Trophoblast cell (in vitro differentiated cells and primary cell): ENCODE results near the gene FAM20C.

Experiments used
- DNase-seq, 2 donors: peaks; one replicate each; pipeline ENCODE4 v3.0.0-alpha.2; 2016
- H2AFZ ChIP-seq: 2 replicates; pipeline ENCODE4 v1.6.1; 2013; ENCODE audit warnings: low read length, moderate library complexity, mild to moderate bottlenecking; ENCODE audit not compliant: insufficient read depth, poor library complexity
- H2AK5ac ChIP-seq: 2 replicates; pipeline ENCODE4 v1.6.1; 2013; ENCODE audit warnings: mild to moderate bottlenecking, low read length
- H2BK120ac ChIP-seq: 2 replicates; pipeline ENCODE4 v1.6.1; 2013; ENCODE audit warnings: low read length, mild to moderate bottlenecking, moderate library complexity; ENCODE audit not compliant: insufficient read depth, poor library complexity
- H2BK12ac ChIP-seq: 2 replicates; pipeline ENCODE4 v1.6.1; 2013; ENCODE audit warnings: mild to moderate bottlenecking, low read length, moderate library complexity
- H2BK5ac ChIP-seq: 2 replicates; pipeline ENCODE4 v1.6.1; 2013; ENCODE audit warnings: low read length, low read depth, moderate library complexity, mild to moderate bottlenecking; ENCODE audit not compliant: poor library complexity
- H3K14ac ChIP-seq: 2 replicates; pipeline ENCODE4 v1.6.1; 2013; ENCODE audit warnings: mild to moderate bottlenecking, low read length
- H3K18ac ChIP-seq: 2 replicates; pipeline ENCODE4 v1.6.1; 2013; ENCODE audit warnings: mild to moderate bottlenecking, low read length
- H3K23ac ChIP-seq: 2 replicates; pipeline ENCODE4 v1.6.1; 2013; ENCODE audit warnings: low read length
- H3K27ac ChIP-seq: 2 replicates; pipeline ENCODE4 v1.5.1; 2013; ENCODE audit warnings: low read depth, mild to moderate bottlenecking, inconsistent platforms, low read length, moderate library complexity
- H3K27me3 ChIP-seq: 2 replicates; pipeline ENCODE4 v1.6.1; 2013; ENCODE audit warnings: inconsistent platforms, mild to moderate bottlenecking, low read length, moderate library complexity; ENCODE audit not compliant: insufficient read depth
- H3K36me3 ChIP-seq, 2 experiments: 1 replicate in 1 of 2; 2 replicates in 1 of 2; pipeline ENCODE4 v1.6.1; 2013; ENCODE audit warnings: low read length in 2 of 2, mild to moderate bottlenecking in 2 of 2, moderate library complexity in 1 of 2; ENCODE audit not compliant: insufficient read depth in 2 of 2, control insufficient read depth in 1 of 2
- H3K4ac ChIP-seq: 2 replicates; pipeline ENCODE4 v1.6.1; 2013; ENCODE audit warnings: low read depth, mild to moderate bottlenecking, low read length, moderate library complexity
- H3K4me1 ChIP-seq, 2 experiments: 1 replicate in 1 of 2; 2 replicates in 1 of 2; pipeline ENCODE4 v1.6.1; 2013; ENCODE audit warnings: low read length in 2 of 2, mild to moderate bottlenecking in 2 of 2, moderate library complexity in 1 of 2; ENCODE audit not compliant: insufficient read depth in 2 of 2, control insufficient read depth in 1 of 2
- H3K4me2 ChIP-seq: 2 replicates; pipeline ENCODE4 v1.6.1; 2013; ENCODE audit warnings: inconsistent platforms, mild to moderate bottlenecking, low read length, moderate library complexity
- H3K4me3 ChIP-seq: 2 replicates; pipeline ENCODE4 v1.5.1; 2013; ENCODE audit warnings: mild to moderate bottlenecking, low read depth, low read length, inconsistent platforms
- H3K79me1 ChIP-seq: one replicate; pipeline ENCODE4 v1.6.1; 2013; ENCODE audit warnings: low read length
- H3K79me2 ChIP-seq: 2 replicates; pipeline ENCODE4 v1.6.1; 2013; ENCODE audit warnings: low read length, mild to moderate bottlenecking; ENCODE audit not compliant: control insufficient read depth, insufficient read depth, poor library complexity
- H3K9ac ChIP-seq: 2 replicates; pipeline ENCODE4 v1.6.1; 2013; ENCODE audit warnings: mild to moderate bottlenecking, low read length
- H3K9me3 ChIP-seq: 2 replicates; pipeline ENCODE4 v1.6.1; 2013; ENCODE audit warnings: low read depth, mild to moderate bottlenecking, control low read depth, inconsistent platforms, low read length; ENCODE audit not compliant: insufficient read depth
- H4K12ac ChIP-seq: 2 replicates; pipeline ENCODE4 v1.6.1; 2013; ENCODE audit warnings: low read depth, mild to moderate bottlenecking, low read length, moderate library complexity
- H4K8ac ChIP-seq: 2 replicates; pipeline ENCODE4 v1.6.1; 2013; ENCODE audit warnings: low read depth, mild to moderate bottlenecking, low read length, moderate library complexity
- H4K91ac ChIP-seq: one replicate; pipeline ENCODE4 v1.6.1; 2013; ENCODE audit warnings: low read depth, mild to moderate bottlenecking, low read length, moderate library complexity
- WGBS: extraction: QIAGEN DNeasy Blood & Tissue Kit; methylation state at CpG from one replicate; pipeline ENCODE4 v1.1.7; 2013; ENCODE audit warnings: missing lambda C conversion rate; ENCODE audit not compliant: insufficient read length, insufficient coverage; ENCODE audit errors: extremely low coverage; 5-methylcytosine and 5-hydroxymethylcytosine counted together

FAM20C gene

GRCh38 chr7:234708-235553, 42.6 kb downstream of the FAM20C start:
- Histone ChIP-seq H3K79me1 (peaks cover 5% of the 10 kb centered on the region), H2BK120ac (no peak overlapping the region), H3K79me2 (no peaks in the 10 kb centered on the region), H3K4me2 (no peak overlapping the region), H2AK5ac (no peak overlapping the region), H3K14ac (peak overlapping the region; percentile 20), H4K91ac (no peak overlapping the region), H3K27ac (no peak overlapping the region), H4K8ac (no peak overlapping the region), H3K4me3 (no peak overlapping the region), H3K4ac (no peak overlapping the region), H3K36me3 (no peaks in the 10 kb centered on the region), H3K18ac (no peak overlapping the region), H3K4me1 (peaks cover 16 to 17% of the 10 kb centered on the region in 2 experiments), H4K12ac (no peak overlapping the region), H2BK12ac (no peak overlapping the region), H3K9me3 (no peaks in the 10 kb centered on the region), H2AFZ (peak overlapping the region; percentile 1), H3K9ac (no peak overlapping the region), H2BK5ac (no peak overlapping the region), H3K23ac (no peak overlapping the region), H3K27me3 (no peaks in the 10 kb centered on the region)
- peak; percentile 89 to 92 for DNase-seq
- no CpG with 5 or more reads among the region's 28 CpGs for WGBS

DNA sequence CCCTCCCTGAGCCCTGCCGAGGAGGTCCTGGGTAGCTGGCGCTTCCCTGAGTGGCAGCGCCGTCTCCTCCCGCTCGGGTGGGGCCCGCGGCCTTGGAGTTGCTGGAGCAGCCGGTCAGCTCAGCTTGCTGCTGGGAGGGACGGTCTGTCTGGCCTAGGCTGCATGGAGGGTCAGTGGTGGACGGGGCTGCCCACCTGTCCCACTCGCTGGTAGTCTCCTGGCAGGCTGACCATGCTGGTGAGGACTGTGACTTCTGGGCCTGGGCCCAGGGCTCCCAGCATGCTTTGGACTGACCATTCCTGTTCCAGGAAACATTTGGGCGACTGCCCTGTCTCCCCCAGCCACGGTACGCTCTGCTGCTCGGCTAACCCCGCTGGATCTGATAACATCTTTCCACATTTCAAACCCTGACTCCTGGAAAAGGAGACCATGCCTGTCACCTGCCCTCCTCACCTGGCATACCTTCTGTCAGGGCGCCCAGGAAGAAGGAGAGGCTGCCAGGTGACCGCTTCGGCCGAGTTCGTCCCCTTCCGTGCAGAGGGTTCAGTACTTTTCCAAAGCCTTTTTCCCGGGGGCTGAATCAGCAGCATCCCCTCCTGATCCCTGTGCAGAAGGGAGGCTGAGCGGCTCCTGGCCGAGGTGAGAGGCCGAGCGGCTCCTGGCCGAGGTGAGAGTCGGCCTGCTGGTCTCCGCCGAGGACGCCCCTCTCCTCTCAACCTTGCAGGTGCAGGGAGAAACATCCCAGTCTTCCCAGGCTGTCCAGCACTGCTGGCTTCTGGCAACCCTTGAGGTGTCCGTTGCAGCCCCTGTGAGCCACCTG, 43.4 kb downstream of the FAM20C start:
- Histone ChIP-seq H3K4me3 (no peak overlapping the region), H3K36me3 (no peaks in the 10 kb centered on the region), H2BK12ac (no peak overlapping the region), H3K4ac (no peak overlapping the region), H2BK5ac (no peak overlapping the region), H3K4me2 (no peak overlapping the region), H3K27me3 (no peaks in the 10 kb centered on the region), H3K18ac (no peak overlapping the region), H2BK120ac (no peak overlapping the region), H4K12ac (no peak overlapping the region), H4K91ac (no peak overlapping the region), H3K9ac (no peak overlapping the region), H3K9me3 (no peaks in the 10 kb centered on the region), H3K23ac (no peak overlapping the region), H3K14ac (no peak overlapping the region), H4K8ac (no peak overlapping the region), H2AK5ac (no peak overlapping the region), H3K79me1 (peaks cover 5% of the 10 kb centered on the region), H2AFZ (no peak overlapping the region), H3K27ac (no peak overlapping the region), H3K79me2 (no peaks in the 10 kb centered on the region), H3K4me1 (peaks cover 16 to 17% of the 10 kb centered on the region in 2 experiments)
- DNase-seq, result peak in 1 of 2 donors; percentile 19
- WGBS, result no CpG with 5 or more reads among the region's 34 CpGs

GRCh38 chr7:236967-237366, 44.6 kb downstream of the FAM20C start:
- Histone ChIP-seq H3K79me1 (peaks cover 5% of the 10 kb centered on the region), H3K23ac (no peak overlapping the region)

DNA sequence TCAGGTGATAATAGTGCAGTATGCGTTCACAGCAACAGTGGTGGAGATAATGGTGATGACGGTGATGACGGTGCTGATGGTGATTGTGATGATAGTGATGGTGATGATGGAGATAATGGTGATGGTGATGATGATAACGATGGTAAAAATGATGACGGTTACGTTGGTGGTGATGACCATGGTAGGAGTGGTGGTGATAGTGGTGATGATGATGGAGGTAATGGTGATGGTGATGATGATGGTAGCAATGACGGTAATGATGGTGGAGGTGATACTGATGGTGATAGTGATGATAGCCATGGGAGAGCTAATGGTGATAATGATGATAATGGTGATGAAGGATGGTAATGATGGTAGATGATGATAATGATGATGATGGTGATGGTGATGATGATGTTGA, 45.0 kb downstream of the FAM20C start:
- Histone ChIP-seq H3K4ac (no peak overlapping the region), H2BK5ac (no peak overlapping the region), H3K79me1 (peaks cover 5% of the 10 kb centered on the region), H3K36me3 (no peaks in the 10 kb centered on the region), H3K14ac (no peak overlapping the region), H2BK120ac (no peak overlapping the region), H4K8ac (no peak overlapping the region), H3K79me2 (no peaks in the 10 kb centered on the region), H3K27ac (no peak overlapping the region), H4K12ac (no peak overlapping the region), H3K18ac (no peak overlapping the region), H3K4me1 (peaks cover 17 to 19% of the 10 kb centered on the region in 2 experiments), H3K9me3 (no peaks in the 10 kb centered on the region), H3K23ac (no peak overlapping the region), H2AK5ac (no peak overlapping the region), H2BK12ac (no peak overlapping the region), H3K27me3 (no peaks in the 10 kb centered on the region), H3K9ac (no peak overlapping the region), H3K4me2 (no peak overlapping the region), H3K4me3 (no peak overlapping the region), H4K91ac (no peak overlapping the region), H2AFZ (no peak overlapping the region)
- no peak for DNase-seq
- WGBS, result 100% methylated on average over 1 of the region's 7 CpGs

More at GRCh38 chr7:236967-237366, 44.6 kb downstream of the FAM20C start:
- no peak overlapping the region for H2BK5ac ChIP-seq
- no peak overlapping the region for H3K9ac ChIP-seq
- H2AFZ ChIP-seq, result no peak overlapping the region
- H3K27me3 ChIP-seq, result no peaks in the 10 kb centered on the region
- no peak overlapping the region for H3K4me3 ChIP-seq
- no peak overlapping the region for H2BK120ac ChIP-seq
- H2AK5ac ChIP-seq, result no peak overlapping the region
- no peak overlapping the region for H4K12ac ChIP-seq
- H3K9me3 ChIP-seq, result no peaks in the 10 kb centered on the region
- H3K4ac ChIP-seq, result no peak overlapping the region
- WGBS, result no CpG with 5 or more reads among the region's 8 CpGs
- no peak overlapping the region for H4K91ac ChIP-seq
- peak; percentile 88 to 97 for DNase-seq
- H3K4me1 ChIP-seq, result peaks cover 17 to 19% of the 10 kb centered on the region in 2 experiments
- no peak overlapping the region for H4K8ac ChIP-seq
- no peaks in the 10 kb centered on the region for H3K79me2 ChIP-seq
- H3K36me3 ChIP-seq, result no peaks in the 10 kb centered on the region
- H3K14ac ChIP-seq, result no peak overlapping the region
- no peak overlapping the region for H3K4me2 ChIP-seq
- H3K27ac ChIP-seq, result no peak overlapping the region
- no peak overlapping the region for H3K18ac ChIP-seq
- H2BK12ac ChIP-seq, result no peak overlapping the region
